Anterior cingulate cortex (tissue), 58 donors: ENCODE results near the gene IER5L.
A peak's percentile ranks its signal among the peaks of the same experiment; 100 is the strongest.
"Not testable (repeated sequence)": the region's sequence is repeated elsewhere in the genome, so short reads cannot be mapped to it uniquely, and the experiment has no call there.

Experiments
- DNase-seq, 58 donors: peaks; one replicate each; lab custom pipeline; 2025; lab: John Stamatoyannopoulos, UW

Gene IER5L

GRCh38 chr9:129164246-129164930 is 13.7 kb downstream of the IER5L start:
- DNase-seq, result peak in 1 of 58 donors; percentile 9

- no peak for DNase-seq
Observed at GRCh38 chr9:129163753-129164152, 14.3 kb downstream of the IER5L start.

DNA sequence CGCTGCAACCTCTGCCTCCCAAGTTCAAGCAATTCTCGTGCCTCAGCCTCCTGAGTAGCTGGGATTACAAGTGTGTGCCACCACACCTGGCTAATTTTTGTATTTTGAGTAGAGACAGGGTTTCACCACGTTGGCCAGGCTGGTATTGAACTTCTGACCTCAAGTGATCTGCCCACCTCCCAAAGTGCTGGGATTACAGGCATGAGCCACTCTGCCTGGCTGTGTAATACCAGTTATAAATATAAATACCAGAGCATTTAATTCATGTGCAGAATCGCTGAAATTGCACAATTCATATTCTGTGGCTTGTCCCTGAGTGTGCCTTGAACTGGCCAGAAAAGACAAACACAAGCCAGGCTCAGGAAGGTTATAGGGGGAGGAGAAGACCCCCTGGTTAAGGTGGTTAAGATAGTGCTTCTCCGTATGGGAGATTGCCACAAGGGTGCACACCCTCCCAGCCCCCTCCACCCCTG is 14.8 kb downstream of the IER5L start:
- DNase-seq, result not testable (repeated sequence)

GRCh38 chr9:129162497-129163197 is 15.4 kb downstream of the IER5L start:
- no peak for DNase-seq

GRCh38 chr9:129161534-129161837 is 16.6 kb downstream of the IER5L start:
- DNase-seq, result no peak

DNA sequence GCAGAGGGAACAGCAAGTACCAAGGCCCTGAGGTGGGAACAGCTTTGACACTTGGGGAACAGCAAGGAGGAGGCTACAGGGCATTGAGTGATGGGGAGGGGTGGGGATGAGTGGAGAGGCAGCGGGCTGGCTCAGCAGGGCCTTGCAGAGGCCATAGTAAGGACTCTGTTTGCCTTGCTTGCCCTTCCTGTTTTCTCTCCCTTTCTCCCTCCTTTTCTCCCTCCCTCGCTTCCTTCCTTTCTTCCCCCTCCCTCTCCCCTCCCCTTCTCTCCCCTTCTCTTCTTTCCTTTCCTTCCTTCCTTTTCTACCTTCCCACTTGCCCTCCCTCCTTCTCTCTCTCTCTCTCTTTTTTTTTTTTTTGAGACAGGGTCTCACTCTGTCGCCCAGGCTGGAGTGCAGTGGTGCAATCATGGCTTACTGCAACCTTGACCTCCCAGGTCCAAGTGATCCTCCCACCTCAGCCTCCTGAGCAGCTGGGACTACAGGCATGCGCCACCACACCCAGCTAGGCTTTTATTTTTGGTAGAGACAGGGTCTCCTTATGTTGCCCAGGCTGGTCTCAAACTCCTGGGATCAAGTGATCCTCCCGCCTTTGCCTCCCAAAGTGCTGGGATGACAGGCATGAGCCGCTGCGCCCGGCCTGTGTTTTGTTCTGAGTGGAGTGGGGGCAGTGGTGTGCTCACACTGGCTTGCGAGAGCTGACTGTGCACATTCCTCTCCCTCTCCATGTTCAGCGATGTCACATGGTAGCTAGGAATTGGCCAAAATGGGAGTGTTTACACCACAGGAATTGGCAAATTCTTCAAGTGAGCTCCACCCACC is 17.1 kb downstream of the IER5L start:
- DNase-seq, result no peak

DNA sequence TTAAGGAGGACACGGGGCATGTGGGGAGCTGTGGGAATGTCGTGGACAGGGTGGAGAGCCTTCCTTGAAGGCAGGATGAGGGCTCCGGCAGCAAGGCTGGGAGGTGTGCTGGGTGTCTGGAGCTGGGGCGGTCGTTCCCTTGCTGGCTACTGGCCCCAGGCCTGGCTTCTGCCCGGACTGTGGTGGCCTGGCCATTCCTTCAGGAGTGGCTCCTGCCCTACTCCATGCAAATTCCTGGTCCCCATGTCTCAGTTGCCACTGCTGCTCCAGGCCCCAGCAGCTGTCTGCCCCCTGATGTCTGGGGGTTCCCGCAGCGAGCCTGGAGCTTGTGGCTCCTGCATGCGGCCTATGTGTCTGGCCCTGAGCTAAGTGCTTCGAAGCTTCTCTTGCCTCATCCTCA is 21.9 kb downstream of the IER5L start:
- no peak for DNase-seq

- no peak for DNase-seq
Observed at GRCh38 chr9:129154866-129155477, 23.1 kb downstream of the IER5L start.

- no peak for DNase-seq
Observed at GRCh38 chr9:129151469-129151868, 26.6 kb downstream of the IER5L start.

GRCh38 chr9:129150672-129151211 is 27.3 kb downstream of the IER5L start:
- DNase-seq, result no peak

GRCh38 chr9:129150122-129150521 is 27.9 kb downstream of the IER5L start:
- DNase-seq, result no peak

GRCh38 chr9:129149442-129149841 is 28.6 kb downstream of the IER5L start:
- DNase-seq, result no peak

DNA sequence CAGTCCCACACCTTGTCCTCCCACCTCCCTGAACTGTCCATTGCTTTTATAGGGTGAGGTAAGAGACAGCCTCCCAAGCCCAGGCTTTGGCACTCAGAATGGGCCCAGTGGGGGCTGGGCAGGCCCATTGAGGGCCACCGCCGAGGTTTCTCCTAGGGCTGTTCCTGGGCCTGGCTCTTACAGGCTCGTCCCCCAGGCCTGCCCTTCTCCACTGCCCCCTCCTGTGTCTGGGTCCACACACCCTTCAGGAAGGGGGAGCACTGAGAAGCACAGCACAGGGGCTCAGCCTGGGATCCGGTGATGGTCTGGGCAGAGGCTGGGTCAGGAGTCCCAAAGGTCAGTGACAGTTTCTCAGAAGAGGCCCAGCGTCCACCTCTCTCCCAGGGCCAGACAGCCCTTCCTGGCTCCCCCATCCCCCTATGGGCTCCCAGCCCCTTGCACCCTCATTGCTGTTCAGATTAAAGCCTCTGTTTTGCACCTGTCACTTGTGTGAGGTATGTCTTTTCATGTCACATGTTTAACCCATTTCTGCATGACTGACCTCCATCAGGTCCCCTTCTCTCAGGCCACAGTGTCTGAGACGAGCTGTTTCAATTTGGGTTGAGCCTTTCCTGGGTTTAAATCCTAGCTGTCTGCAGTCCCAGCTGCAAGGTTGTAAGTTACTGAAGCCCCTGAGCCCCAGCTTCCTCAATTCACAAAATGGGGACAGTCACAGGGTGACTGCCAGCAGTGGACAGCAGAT is 29.4 kb downstream of the IER5L start:
- DNase-seq, result no peak

DNA sequence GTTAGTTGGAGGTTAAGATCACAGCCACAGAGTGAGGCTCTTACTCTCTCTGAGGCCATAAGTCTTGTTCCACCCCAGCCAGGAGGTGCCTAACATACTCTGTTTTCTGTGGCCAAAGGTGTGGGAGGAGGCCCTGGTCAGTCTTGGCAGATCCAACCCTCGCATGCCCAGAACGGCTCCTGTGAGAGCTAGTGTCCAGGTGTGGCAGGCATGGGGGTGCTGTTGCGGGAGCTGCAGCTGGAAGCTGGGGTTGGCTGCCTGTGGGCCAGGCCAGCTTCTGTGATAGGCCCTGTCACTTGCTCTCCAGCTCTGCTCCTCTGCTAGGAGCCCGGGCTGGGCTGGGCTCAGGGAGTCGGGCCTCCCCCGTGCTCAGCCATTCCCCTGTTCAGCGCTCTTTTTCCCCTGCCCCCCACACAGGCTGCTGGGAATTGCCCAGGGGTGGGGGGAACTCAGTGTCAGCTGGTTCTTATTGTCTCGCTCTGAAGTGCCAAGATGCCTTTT is 31.6 kb downstream of the IER5L start:
- DNase-seq, result peak in 39 of 58 donors; percentile 13 to 77 (median 36)

DNA sequence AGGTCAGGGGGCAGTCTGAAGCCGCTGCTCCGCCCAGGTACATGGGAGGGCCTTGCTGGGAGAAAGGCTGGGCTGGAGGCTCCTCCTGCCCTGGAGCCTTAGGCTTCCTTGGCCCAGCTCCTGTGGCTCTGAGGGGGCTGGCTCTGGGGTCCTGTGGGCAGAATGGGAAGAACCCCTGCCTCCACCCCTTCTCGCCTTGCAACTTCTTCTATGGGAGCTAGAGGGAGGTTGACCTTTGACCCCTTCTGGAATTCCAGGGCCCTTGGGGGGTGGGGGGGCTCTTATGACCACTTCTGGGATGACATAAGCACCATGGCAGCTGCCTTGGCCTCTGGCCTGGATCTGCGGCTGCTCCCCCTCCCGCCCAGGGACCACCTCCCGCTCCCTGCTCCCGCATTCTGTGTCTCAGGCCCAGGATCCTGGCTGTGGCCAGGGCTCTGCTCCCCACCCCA is 32.2 kb downstream of the IER5L start:
- peak in 1 of 58 donors; percentile 34 for DNase-seq

DNA sequence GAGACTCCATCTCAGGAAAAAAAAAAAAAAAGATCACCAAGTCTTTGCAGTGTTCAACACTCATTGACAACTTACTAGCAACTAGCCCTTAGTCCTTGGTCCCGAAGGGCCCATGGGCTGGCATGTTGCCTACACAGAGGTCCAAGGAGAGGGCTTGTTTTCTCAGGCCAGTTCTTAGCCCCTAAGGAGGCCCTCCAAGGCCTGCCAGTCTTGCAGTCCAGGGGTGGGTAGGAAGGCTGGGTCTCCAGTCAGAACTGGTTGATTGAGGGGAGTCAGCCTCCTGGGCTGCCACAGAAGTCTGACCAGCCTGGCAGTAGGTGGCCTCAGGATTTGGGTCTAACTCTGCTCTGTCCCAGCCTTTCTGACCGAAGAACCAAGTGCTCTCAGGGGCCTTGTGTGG is 32.7 kb downstream of the IER5L start:
- no peak for DNase-seq

GRCh38 chr9:129143031-129143927 is 34.8 kb downstream of the IER5L start:
- peak in 55 of 58 donors; percentile 12 to 88 (median 61) for DNase-seq

- DNase-seq, result no peak
Observed at GRCh38 chr9:129142138-129142935, 35.7 kb downstream of the IER5L start.
